ENCODE results near the gene BPI. TPM values are rescaled to one million over a fixed set of nuclear protein-coding genes. Genes with fewer than 3 reads are reported as not detected.

BPI gene
- total and polyA plus RNA-seq, 11 donors, result 0.18 to 2.9 (median 0.32) TPM; not detected in 7

GRCh38 chr20:38330638-38331037 lies 26.7 kb downstream of the BPI start:
- ATAC-seq (no peak), DNase-seq (no peak)
- TF ChIP-seq POLR2A (IDR thresholded peaks at IDR 0.05) (no peak), CTCF (IDR thresholded peaks at IDR 0.05) (no peak)
- 43 to 71% (median 57%) methylated on average over 3 of the region's 3 CpGs for WGBS, 4 donors
- no peaks in the 10 kb centered on the region for H3K36me3 ChIP-seq
- peaks cover 0 to 38% (median 0%) of the 10 kb centered on the region in 9 donors for H3K27me3 ChIP-seq
- H3K27ac ChIP-seq, result no peak overlapping the region
- H3K9me3 ChIP-seq, result no peaks in the 10 kb centered on the region
- intact Hi-C loops (cut with DNase I), result loop anchor here in 2 of 10 donors (10.0 kb wide), 1 partner anchor 74 kb away; no protein-coding TSS in a partner anchor
- H3K4me3 ChIP-seq, result no peak overlapping the region
- no peaks in the 10 kb centered on the region for H3K4me1 ChIP-seq

GRCh38 chr20:38331245-38331644 lies 27.3 kb downstream of the BPI start:
- H3K27ac ChIP-seq, result no peak overlapping the region
- no peak for TF ChIP-seq CTCF (IDR thresholded peaks at IDR 0.05)
- TF ChIP-seq POLR2A (IDR thresholded peaks at IDR 0.05), result no peak
- intact Hi-C loops (cut with DNase I), result loop anchor here in 2 of 10 donors (10.0 kb wide), 1 partner anchor 74 kb away; no protein-coding TSS in a partner anchor
- H3K9me3 ChIP-seq, result no peaks in the 10 kb centered on the region
- H3K36me3 ChIP-seq, result no peaks in the 10 kb centered on the region
- no peak for DNase-seq
- H3K4me1 ChIP-seq, result no peaks in the 10 kb centered on the region
- peaks cover 0 to 40% (median 0%) of the 10 kb centered on the region in 9 donors for H3K27me3 ChIP-seq
- no peak for ATAC-seq
- H3K4me3 ChIP-seq, result no peak overlapping the region

GRCh38 chr20:38331814-38332213 lies 27.9 kb downstream of the BPI start:
- TF ChIP-seq POLR2A (IDR thresholded peaks at IDR 0.05) (no peak), CTCF (IDR thresholded peaks at IDR 0.05) (no peak)
- Histone ChIP-seq H3K4me1 (no peaks in the 10 kb centered on the region), H3K9me3 (no peaks in the 10 kb centered on the region), H3K27me3 (peaks cover 0 to 45% (median 0%) of the 10 kb centered on the region in 9 donors), H3K27ac (no peak overlapping the region), H3K4me3 (no peak overlapping the region), H3K36me3 (no peaks in the 10 kb centered on the region)
- DNase-seq (no peak), ATAC-seq (no peak)
- intact Hi-C loops (cut with DNase I), result loop anchor here in 2 of 10 donors (10.0 kb wide), 1 partner anchor 73 kb away; no protein-coding TSS in a partner anchor
- 73 to 81% (median 79%) methylated on average over 8 of the region's 8 CpGs for WGBS, 4 donors

GRCh38 chr20:38334016-38334415 lies 30.1 kb downstream of the BPI start:
- H3K36me3 ChIP-seq, result no peaks in the 10 kb centered on the region
- peaks cover 0 to 3% (median 0%) of the 10 kb centered on the region in 12 donors for H3K4me1 ChIP-seq
- peaks cover 0 to 11% (median 7%) of the 10 kb centered on the region in 12 donors for H3K9me3 ChIP-seq
- ATAC-seq (no peak), DNase-seq (no peak)
- H3K4me3 ChIP-seq, result no peak overlapping the region
- WGBS, 4 donors, result 71 to 87% (median 82%) methylated on average over 8 of the region's 8 CpGs
- no peak overlapping the region for H3K27ac ChIP-seq
- intact Hi-C loops (cut with DNase I), result loop anchor here in 2 of 10 donors (10.0 kb wide), 1 partner anchor 71 kb away; no protein-coding TSS in a partner anchor
- H3K27me3 ChIP-seq, result peaks cover 0 to 33% (median 0%) of the 10 kb centered on the region in 9 donors
- TF ChIP-seq CTCF (IDR thresholded peaks at IDR 0.05) (no peak), POLR2A (IDR thresholded peaks at IDR 0.05) (no peak)

All from heart left ventricle (tissue), 16 donors.